Subcutaneous abdominal adipose tissue (tissue), 5 donors: ENCODE results near the gene ANKRD33.
A peak's percentile ranks its signal among the peaks of the same experiment; 100 is the strongest.
"Not testable (repeated sequence)": the region's sequence is repeated elsewhere in the genome, so short reads cannot be mapped to it uniquely, and the experiment has no call there.

ENCODE experiments used
- H3K27ac ChIP-seq: one replicate; pipeline ENCODE4 v1.7.0; 2013; ENCODE audit warnings: low read depth, mild to moderate bottlenecking, inconsistent platforms, low read length, moderate library complexity
- H3K27me3 ChIP-seq, 5 donors: one replicate each; pipeline ENCODE4 v1.7.0; 2013; ENCODE audit warnings: low read length in 5 of 5, inconsistent platforms in 1 of 5; ENCODE audit not compliant: control insufficient read depth in 5 of 5, insufficient read depth in 4 of 5
- H3K36me3 ChIP-seq, 5 donors: one replicate each; pipeline ENCODE4 v1.7.0; 2013; ENCODE audit warnings: low read length in 5 of 5; ENCODE audit not compliant: control insufficient read depth in 5 of 5, insufficient read depth in 5 of 5
- H3K4me1 ChIP-seq, 5 donors: one replicate each; pipeline ENCODE4 v1.7.0; 2013; ENCODE audit warnings: low read length in 5 of 5, mild to moderate bottlenecking in 3 of 5, moderate library complexity in 1 of 5; ENCODE audit not compliant: control insufficient read depth in 5 of 5, insufficient read depth in 5 of 5
- H3K4me3 ChIP-seq, 5 donors: one replicate each; pipeline ENCODE4 v1.7.0; 2013; ENCODE audit warnings: low read length in 5 of 5, low read depth in 1 of 5
- H3K9ac ChIP-seq, 5 donors: one replicate each; pipeline ENCODE4 v1.7.0; 2013; ENCODE audit warnings: low read length in 5 of 5, mild to moderate bottlenecking in 4 of 5, moderate library complexity in 3 of 5
- H3K9me3 ChIP-seq, 5 donors: one replicate each; pipeline ENCODE4 v1.7.0; 2013; ENCODE audit warnings: low read length in 5 of 5; ENCODE audit not compliant: control insufficient read depth in 5 of 5
- donor health status: healthy.
- donor health status: healthy.
- donor health status: healthy.
- donor health status: healthy.
- donor health status: healthy.

Gene ANKRD33

GRCh38 chr12:51874000-51874399 lies 13.9 kb upstream of the ANKRD33 start:
- Histone ChIP-seq H3K9me3 (no peaks in the 10 kb centered on the region), H3K27me3 (peaks cover 0 to 13% (median 7%) of the 10 kb centered on the region in 5 donors), H3K27ac (no peak overlapping the region), H3K36me3 (no peaks in the 10 kb centered on the region), H3K4me1 (peaks cover 0 to 27% (median 19%) of the 10 kb centered on the region in 5 donors), H3K4me3 (no peak overlapping the region), H3K9ac (no peak overlapping the region)

GRCh38 chr12:51874486-51874885 lies 13.4 kb upstream of the ANKRD33 start:
- Histone ChIP-seq H3K27ac (no peak overlapping the region), H3K27me3 (peaks cover 0 to 10% (median 2%) of the 10 kb centered on the region in 5 donors), H3K36me3 (no peaks in the 10 kb centered on the region), H3K4me1 (peaks cover 0 to 22% (median 16%) of the 10 kb centered on the region in 5 donors), H3K4me3 (no peak overlapping the region), H3K9me3 (no peaks in the 10 kb centered on the region), H3K9ac (no peak overlapping the region)

- Histone ChIP-seq H3K27ac (no peak overlapping the region), H3K9me3 (no peaks in the 10 kb centered on the region), H3K4me3 (no peak overlapping the region), H3K27me3 (no peaks in the 10 kb centered on the region), H3K36me3 (no peaks in the 10 kb centered on the region), H3K4me1 (no peaks in the 10 kb centered on the region), H3K9ac (no peak overlapping the region)
Measured at GRCh38 chr12:51879102-51879501, 8.8 kb upstream of the ANKRD33 start.

GRCh38 chr12:51883295-51883694 lies 4.6 kb upstream of the ANKRD33 start:
- peaks cover 3 to 21% (median 17%) of the 10 kb centered on the region in 5 donors for H3K4me1 ChIP-seq
- no peak overlapping the region for H3K27ac ChIP-seq
- no peak overlapping the region for H3K9ac ChIP-seq
- H3K9me3 ChIP-seq: no peaks in the 10 kb centered on the region
- H3K27me3 ChIP-seq: peaks cover 0 to 2% (median 0%) of the 10 kb centered on the region in 5 donors
- H3K36me3 ChIP-seq: no peaks in the 10 kb centered on the region
- no peak overlapping the region for H3K4me3 ChIP-seq

- H3K4me3 ChIP-seq: no peak overlapping the region
- H3K27me3 ChIP-seq: peaks cover 0 to 5% (median 0%) of the 10 kb centered on the region in 5 donors
- no peak overlapping the region for H3K9ac ChIP-seq
- H3K36me3 ChIP-seq: no peaks in the 10 kb centered on the region
- H3K4me1 ChIP-seq: peaks cover 3 to 21% (median 17%) of the 10 kb centered on the region in 5 donors
- H3K27ac ChIP-seq: no peak overlapping the region
- H3K9me3 ChIP-seq: no peaks in the 10 kb centered on the region
Measured at GRCh38 chr12:51883998-51884675, 3.8 kb upstream of the ANKRD33 start.

GRCh38 chr12:51884676-51885229 lies 3.1 kb upstream of the ANKRD33 start:
- Histone ChIP-seq H3K4me1 (peaks cover 3 to 21% (median 17%) of the 10 kb centered on the region in 5 donors), H3K36me3 (no peaks in the 10 kb centered on the region), H3K27ac (peak overlapping the region; percentile 60)

GRCh38 chr12:51885294-51886020 lies 2.4 kb upstream of the ANKRD33 start:
- not testable (repeated sequence) for H3K9ac ChIP-seq, H3K27me3 ChIP-seq, H3K36me3 ChIP-seq, H3K9me3 ChIP-seq
- Histone ChIP-seq H3K4me3 (peak overlapping the region in 2 of 5 donors; percentile 18 to 26), H3K4me1 (peaks cover 3 to 21% (median 17%) of the 10 kb centered on the region in 5 donors), H3K27ac (peak overlapping the region; percentile 60)

More at GRCh38 chr12:51884676-51885229, 3.1 kb upstream of the ANKRD33 start:
- Histone ChIP-seq H3K4me3 (no peak overlapping the region), H3K9me3 (no peaks in the 10 kb centered on the region), H3K27me3 (peaks cover 0 to 5% (median 0%) of the 10 kb centered on the region in 5 donors), H3K9ac (no peak overlapping the region)

GRCh38 chr12:51886021-51886710 lies 1.7 kb upstream of the ANKRD33 start:
- Histone ChIP-seq H3K9me3 (no peaks in the 10 kb centered on the region), H3K9ac (peak overlapping the region in 1 of 5 donors; percentile 33), H3K27ac (peak overlapping the region; percentile 54), H3K36me3 (no peaks in the 10 kb centered on the region), H3K4me1 (peaks cover 3 to 21% (median 17%) of the 10 kb centered on the region in 5 donors), H3K4me3 (peak overlapping the region in 3 of 5 donors; percentile 11 to 29 (median 26)), H3K27me3 (peaks cover 0 to 5% (median 0%) of the 10 kb centered on the region in 5 donors)

GRCh38 chr12:51888316-51889215 lies 663 bp downstream of the ANKRD33 start:
- no peak overlapping the region for H3K9ac ChIP-seq
- no peaks in the 10 kb centered on the region for H3K36me3 ChIP-seq
- no peak overlapping the region for H3K4me3 ChIP-seq

More at GRCh38 chr12:51888316-51889215, 663 bp downstream of the ANKRD33 start:
- Histone ChIP-seq H3K27ac (no peak overlapping the region), H3K27me3 (peaks cover 0 to 5% (median 0%) of the 10 kb centered on the region in 5 donors), H3K4me1 (peaks cover 3 to 21% (median 17%) of the 10 kb centered on the region in 5 donors), H3K9me3 (no peaks in the 10 kb centered on the region)
